ENCODE measurements around the gene PLP2.
"Not testable (repeated sequence)": the region's sequence is repeated elsewhere in the genome, so short reads cannot be mapped to it uniquely, and the experiment has no call there.

Gene PLP2

GRCh38 chrX:49171752-49172279 is at the start of gene PLP2:
Gene PLP2 (plus strand): TSS chrX:49171898. CDS start chrX:49172001, 103 bp downstream.
- peak in 4 of 14 donors; percentile 27 to 47 (median 30) for DNase-seq

GRCh38 chrX:49122499-49122898 is 49.2 kb upstream of the PLP2 start:
- no peak for DNase-seq

- not testable (repeated sequence) for DNase-seq
Observed at GRCh38 chrX:49127742-49128258, 43.9 kb upstream of the PLP2 start.

GRCh38 chrX:49129427-49129826 is 42.3 kb upstream of the PLP2 start:
- no peak for DNase-seq

- not testable (repeated sequence) for DNase-seq
Observed at GRCh38 chrX:49132275-49132674, 39.4 kb upstream of the PLP2 start.

- DNase-seq = no peak
Observed at GRCh38 chrX:49133759-49134158, 37.9 kb upstream of the PLP2 start.

GRCh38 chrX:49137492-49137891 is 34.2 kb upstream of the PLP2 start:
- no peak for DNase-seq

- DNase-seq = no peak
Observed at GRCh38 chrX:49139713-49140112, 32.0 kb upstream of the PLP2 start.

GRCh38 chrX:49142264-49142663 is 29.4 kb upstream of the PLP2 start:
- not testable (repeated sequence) for DNase-seq

GRCh38 chrX:49143154-49143553 is 28.5 kb upstream of the PLP2 start:
- not testable (repeated sequence) for DNase-seq

- DNase-seq = no peak
Observed at GRCh38 chrX:49147282-49147681, 24.4 kb upstream of the PLP2 start.

- no peak for DNase-seq
Observed at GRCh38 chrX:49147936-49148335, 23.8 kb upstream of the PLP2 start.

GRCh38 chrX:49148390-49149100 is 23.2 kb upstream of the PLP2 start:
- not testable (repeated sequence) for DNase-seq

- DNase-seq = not testable (repeated sequence)
Observed at GRCh38 chrX:49149291-49149690, 22.4 kb upstream of the PLP2 start.

- no peak for DNase-seq
Observed at GRCh38 chrX:49153467-49153866, 18.2 kb upstream of the PLP2 start.

GRCh38 chrX:49155243-49155899 is 16.3 kb upstream of the PLP2 start:
- peak in 2 of 14 donors; percentile 18 to 57 for DNase-seq

GRCh38 chrX:49155900-49156837 is 15.5 kb upstream of the PLP2 start:
- peak; percentile 4 to 88 (median 76) for DNase-seq

GRCh38 chrX:49157194-49157593 is 14.5 kb upstream of the PLP2 start:
- DNase-seq = no peak

GRCh38 chrX:49160908-49161307 is 10.8 kb upstream of the PLP2 start:
- no peak for DNase-seq

- DNase-seq = no peak
Observed at GRCh38 chrX:49161632-49162031, 10.1 kb upstream of the PLP2 start.

- DNase-seq = peak in 1 of 14 donors; percentile 47
Observed at GRCh38 chrX:49162620-49163019, 9.1 kb upstream of the PLP2 start, which contains the start of gene MAGIX. Gene MAGIX (plus strand): TSS chrX:49162758. CDS start chrX:49162890, 132 bp downstream.
